GM12878 (cell line): Measurements from ENCODE around the gene RAB6B. TPM values are rescaled to one million over a fixed set of nuclear protein-coding genes. Genes with fewer than 3 reads are reported as not detected.

ENCODE experiments used
- ATAC-seq: fragments of 200-7000 bp; cut with Tn5 transposase; 3 replicates; pipeline ENCODE4 v1.9.1; 2020; ENCODE audit warnings: mild to moderate bottlenecking, moderate library complexity
- BruUV-seq: library from RNA; stranded (reverse); fragments of 400-500 nt; replicated peaks from 2 replicates; lab custom pipeline; 2021; lab: Mats Ljungman, UMichigan
- CTCF ChIA-PET: fragments of 300-600 bp; sonication (Branson Sonifier 250); formaldehyde crosslinking; extraction: SDS; loops from one replicate; lab custom pipeline; 2021; ENCODE audit warnings: inconsistent platforms; lab: Yijun Ruan, JAX
- POLR2A ChIA-PET: fragments of 350-600 bp; formaldehyde crosslinking; extraction: SDS; loops from one replicate; lab custom pipeline; 2021; ENCODE audit warnings: inconsistent platforms; lab: Charles Lee
- RAD21 ChIA-PET: fragments of 300-600 bp; sonication (Branson Sonifier 250); formaldehyde crosslinking; loops from one replicate; lab custom pipeline; 2023; ENCODE audit warnings: antibody characterized with exemption; ENCODE audit not compliant: unreplicated experiment; lab: Charles Lee
- SMC1A ChIA-PET: fragments of 300-600 bp; sonication (Branson Sonifier 250); formaldehyde crosslinking; loops from one replicate; lab custom pipeline; 2023; ENCODE audit not compliant: unreplicated experiment, uncharacterized antibody; lab: Charles Lee
- DNase-seq: peaks from one replicate; pipeline ENCODE4 v3.0.0-alpha.2; 2011; ENCODE audit warnings: low read depth, low spot score
- FAIRE-seq: peaks from 3 replicates; lab custom pipeline; 2011; peaks lifted over from hg19 to GRCh38; lab: Jason Lieb, UNC
- H2AFZ ChIP-seq: 2 replicates; pipeline ENCODE4 v1.6.0; 2011; ENCODE audit warnings: low read depth, low read length, control low read depth; ENCODE audit not compliant: control insufficient read depth
- H3K27ac ChIP-seq: 2 replicates; pipeline ENCODE4 v1.5.1; 2011; ENCODE audit warnings: control low read depth; ENCODE audit not compliant: control insufficient read depth, insufficient read depth
- H3K27me3 ChIP-seq, 2 experiments: replicated peaks in 1 of 2; 2 replicates each; pipeline versions ENCODE4 v1.6.0 to v1.6.1; 2011; ENCODE audit warnings: low read length in 1 of 2; ENCODE audit not compliant: control insufficient read depth in 2 of 2, insufficient read depth in 2 of 2
- H3K36me3 ChIP-seq, 2 experiments: 2 replicates each; pipeline ENCODE4 v1.5.1; 2011; ENCODE audit warnings: low read length in 1 of 2; ENCODE audit not compliant: control insufficient read depth in 2 of 2, insufficient read depth in 2 of 2
- H3K4me1 ChIP-seq: 2 replicates; pipeline ENCODE4 v1.6.1; 2011; ENCODE audit warnings: mild to moderate bottlenecking, low read length, moderate library complexity, mixed read lengths; ENCODE audit not compliant: control insufficient read depth, insufficient read depth
- H3K4me2 ChIP-seq: 2 replicates; pipeline ENCODE4 v1.6.0; 2011; ENCODE audit warnings: control low read depth; ENCODE audit not compliant: control insufficient read depth, insufficient read depth
- H3K4me3 ChIP-seq: fragments of 200-600 bp; sonication (generic); 2 replicates; pipeline ENCODE4 v1.5.1; 2016
- H3K79me2 ChIP-seq: 2 replicates; pipeline ENCODE4 v1.6.0; 2011; ENCODE audit warnings: low read length; ENCODE audit not compliant: control insufficient read depth, insufficient read depth
- H3K9ac ChIP-seq: 2 replicates; pipeline ENCODE4 v1.8.0; 2011; ENCODE audit warnings: low read length, control low read depth, mixed read lengths; ENCODE audit not compliant: control insufficient read depth, insufficient read depth
- H3K9me3 ChIP-seq: replicated peaks from 3 replicates; pipeline ENCODE4 v1.5.1; 2011; ENCODE audit warnings: mild to moderate bottlenecking, low read length; ENCODE audit not compliant: control insufficient read depth, insufficient read depth
- H4K20me1 ChIP-seq: 2 replicates; pipeline ENCODE4 v1.6.0; 2011; ENCODE audit not compliant: control insufficient read depth, insufficient read depth
- ATF3 ChIP-seq: IDR thresholded peaks from 2 replicates; pipeline ENCODE4 v1.6.1; 2011; ENCODE audit warnings: low read depth, mild to moderate bottlenecking, low read length, moderate library complexity, borderline replicate concordance; ENCODE audit errors: extremely low read depth
- BCLAF1 ChIP-seq: fragments of 450-650 bp; IDR thresholded peaks from 2 replicates; pipeline ENCODE4 v1.6.1; 2017; ENCODE audit warnings: antibody characterized with exemption, mild to moderate bottlenecking, moderate library complexity
- E2F8 ChIP-seq: fragments of 450-650 bp; IDR thresholded peaks from 2 replicates; pipeline ENCODE4 v1.6.1; 2018; ENCODE audit warnings: mild to moderate bottlenecking, low read depth, moderate library complexity; ENCODE audit not compliant: partially characterized antibody
- E4F1 ChIP-seq: fragments of 450-650 bp; IDR thresholded peaks from 2 replicates; pipeline ENCODE4 v1.6.1; 2018; ENCODE audit warnings: borderline replicate concordance, mild to moderate bottlenecking; ENCODE audit not compliant: partially characterized antibody
- FOXM1 ChIP-seq: IDR thresholded peaks from 2 replicates; pipeline ENCODE4 v1.6.1; 2012; ENCODE audit warnings: low read depth, mild to moderate bottlenecking, inconsistent platforms, low read length, moderate library complexity
- JUND ChIP-seq: IDR thresholded peaks from 2 replicates; pipeline ENCODE4 v1.6.1; 2012; ENCODE audit warnings: low read depth, mild to moderate bottlenecking, low read length, improper control_type of control experiment, moderate library complexity
- KLF5 ChIP-seq: fragments of 450-650 bp; IDR thresholded peaks from 2 replicates; pipeline ENCODE4 v1.6.1; 2014; ENCODE audit warnings: mild to moderate bottlenecking; ENCODE audit not compliant: partially characterized antibody
- NFIC ChIP-seq: IDR thresholded peaks from 2 replicates; pipeline ENCODE4 v1.6.1; 2012; ENCODE audit warnings: low read depth, mild to moderate bottlenecking, inconsistent platforms, low read length, moderate library complexity
- PBX3 ChIP-seq: IDR thresholded peaks from 2 replicates; pipeline ENCODE4 v1.6.1; 2011; ENCODE audit warnings: mild to moderate bottlenecking, low read depth, low read length, moderate library complexity; ENCODE audit not compliant: insufficient replicate concordance
- PML ChIP-seq: IDR thresholded peaks from 2 replicates; pipeline ENCODE4 v1.6.1; 2012; ENCODE audit warnings: low read length, inconsistent platforms
- RAD51 ChIP-seq: fragments of 450-650 bp; IDR thresholded peaks from 2 replicates; pipeline ENCODE4 v1.6.1; 2016; ENCODE audit warnings: moderate library complexity, mild to moderate bottlenecking, inconsistent platforms
- SMAD5 ChIP-seq: IDR thresholded peaks from 2 replicates; pipeline ENCODE4 v1.6.1; 2016; ENCODE audit warnings: antibody characterized with exemption, low read depth
- SREBF2 ChIP-seq: IDR thresholded peaks from 2 replicates; pipeline ENCODE4 v1.6.1; 2012; ENCODE audit warnings: mild to moderate bottlenecking, low read length
- STAT3 ChIP-seq: IDR thresholded peaks from 2 replicates; pipeline ENCODE4 v1.6.1; 2011; ENCODE audit warnings: low read depth, low read length, improper control_type of control experiment
- SUZ12 ChIP-seq: fragments of 200-600 bp; sonication (generic); IDR thresholded peaks from one replicate; pipeline ENCODE4 v1.6.1; 2018; ENCODE audit warnings: antibody characterized with exemption, mild to moderate bottlenecking; ENCODE audit not compliant: unreplicated experiment
- WGBS: methylation state at CpG from one replicate; pipeline ENCODE4 v1.1.6; 2016; ENCODE audit warnings: low lambda C conversion rate; ENCODE audit not compliant: insufficient replicate concordance, insufficient coverage; ENCODE audit errors: missing lambda C conversion rate; 5-methylcytosine and 5-hydroxymethylcytosine counted together
- in situ Hi-C: fragments of 300-500 bp; cut with MboI; formaldehyde crosslinking; loops from 9 replicates; pipeline ENCODE4 v1.14.3; 2018; ENCODE audit warnings: mixed read lengths
- intact Hi-C: fragments of 100-400 bp; cut with micrococcal nuclease; formaldehyde crosslinking; loops from one replicate; pipeline ENCODE4 v1.14.2; 2022; ENCODE audit not compliant: unreplicated experiment
- polyA plus RNA-seq, 11 experiments: library from polyadenylated mRNA; depleted of rRNA in 4 of 11; unstranded in 6 of 11; stranded (reverse) in 5 of 11; fragments of >200 nt; fragmentation: Nextera tagmentation in 4 of 11; fragmentation: Illumina TruSeq in 1 of 11; extraction: Ambion mirVana in 4 of 11; extraction: Trizol in 1 of 11; gene quantifications; 1 replicate in 1 of 11; 2 replicates in 10 of 11; pipeline versions ENCODE4 v1.2.1 to v1.2.3, GENCODE V29; 2011 to 2016; ENCODE audit warnings: inconsistent platforms in 2 of 11, missing spikeins in 2 of 11, low read depth in 1 of 11
- total RNA-seq, 4 experiments: library from RNA; depleted of rRNA in 3 of 4; stranded (reverse); fragments of >200 nt in 3 of 4; fragmentation: Illumina TruSeq in 1 of 4; extraction: Trizol in 1 of 4; gene quantifications; 2 replicates each; pipeline versions ENCODE4 v1.2.1 to v1.2.3, GENCODE V29; 2013 to 2021

Gene RAB6B
- total and polyA plus RNA-seq, 10 of the 15 experiments (the other 5 are each of a cell fraction or from before 2014, with no cell fraction given), result 0.01 to 0.16 (median 0.04) TPM; not detected in 5

DNA sequence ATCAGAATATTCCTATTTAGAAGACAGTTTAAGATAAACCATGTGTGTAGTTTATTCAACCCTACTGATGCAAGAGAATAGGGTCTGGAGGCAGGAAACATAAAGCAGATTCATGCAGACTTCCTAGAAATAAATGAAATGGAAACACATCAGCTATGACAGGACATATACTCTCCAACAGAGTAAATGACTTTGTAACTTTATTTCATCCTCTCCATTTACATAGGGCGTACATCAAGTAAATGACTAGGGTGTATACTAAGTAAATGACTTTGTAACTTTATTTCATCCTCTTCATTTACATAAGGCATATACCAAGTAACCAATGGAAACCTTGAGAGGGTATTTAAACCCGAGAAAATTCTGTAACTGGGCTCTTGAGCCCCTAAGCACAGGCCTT lies 107.7 kb downstream of the RAB6B start:
- Histone ChIP-seq H3K9ac (no peak overlapping the region), H3K4me1 (no peaks in the 10 kb centered on the region), H3K36me3 (no peaks in the 10 kb centered on the region), H3K4me2 (no peak overlapping the region), H2AFZ (no peak overlapping the region), H3K4me3 (no peak overlapping the region), H3K27me3 (no peaks in the 10 kb centered on the region; a peak in 1 of 4 replicates), H4K20me1 (no peaks in the 10 kb centered on the region), H3K27ac (no peak overlapping the region), H3K9me3 (no peaks in the 10 kb centered on the region; the same call in 2 of the 3 replicates), H3K79me2 (no peaks in the 10 kb centered on the region)
- ChIA-PET SMC1A (no interaction called here), POLR2A (no interaction called here), CTCF (no interaction called here), RAD21 (no interaction called here)
- FAIRE-seq (no peak), DNase-seq (no peak), ATAC-seq (no peak)
- intact Hi-C loops, result no loop called here
- WGBS, result 2% methylated on average over 2 of the region's 2 CpGs
- in situ Hi-C loops, result no loop called here
- no TSS peak for BruUV-seq
- TF ChIP-seq SMAD5 (no peak), RAD51 (no peak), SUZ12 (no peak), E4F1 (no peak), PBX3 (no peak), JUND (no peak), SREBF2 (no peak), BCLAF1 (no peak), E2F8 (no peak), KLF5 (no peak), PML (no peak), NFIC (no peak), ATF3 (no peak), STAT3 (no peak), FOXM1 (no peak)
